ENCODE data around the gene PRR20G. TPM values are rescaled to one million over a fixed set of nuclear protein-coding genes. Genes with fewer than 3 reads are reported as not detected.

PRR20G gene
- total and polyA plus RNA-seq, 2 donors (not counting 3 experiments of a cell fraction or from before 2014, with no cell fraction given): not detected

- Histone ChIP-seq H2AFZ (ENCODE audit: low read depth, low read length) (no peak overlapping the region), H3K9me3 (replicated peaks; ENCODE audit: control insufficient read depth, insufficient read depth, low read length) (no peaks in the 10 kb centered on the region), H3K4me1 (ENCODE audit: control insufficient read depth, extremely low read depth, insufficient read depth, low read length) (no peaks in the 10 kb centered on the region), H3K36me3 (ENCODE audit: control insufficient read depth in 2 of 2, extremely low read depth in 1 of 2, insufficient read depth in 2 of 2, low read length in 2 of 2) (no peaks in the 10 kb centered on the region), H3K27me3 (ENCODE audit: control insufficient read depth in 2 of 2, insufficient read depth in 2 of 2, low read length in 2 of 2) (no peaks in the 10 kb centered on the region), H3K4me3 (replicated peaks in 1 of 3; ENCODE audit: insufficient read depth in 1 of 3, low read depth in 1 of 3, low read length in 3 of 3) (no peak overlapping the region), H3K9me1 (replicated peaks; ENCODE audit: control insufficient read depth, extremely low read depth, insufficient read depth, low read length) (no peaks in the 10 kb centered on the region), H3K4me2 (ENCODE audit: insufficient read depth, low read length) (no peak overlapping the region), H3K9ac (replicated peaks; ENCODE audit: extremely low read depth, insufficient read depth, low read length) (no peak overlapping the region), H3K27ac (ENCODE audit: insufficient read depth, low read depth, low read length) (no peak overlapping the region), H4K20me1 (replicated peaks; ENCODE audit: control insufficient read depth, extremely low read depth, insufficient read depth, low read length) (no peaks in the 10 kb centered on the region), H3K79me2 (ENCODE audit: control insufficient read depth, insufficient read depth, low read length) (no peaks in the 10 kb centered on the region)
- intact Hi-C loops (cut with micrococcal nuclease) (no loop called here), dilution Hi-C loops (cut with MboI; ENCODE audit: extremely low pct_ligation_motif_present, low sequenced_read_pairs) (no loop called here)
- no peak for FAIRE-seq
- no peak for DNase-seq (ENCODE audit: low read depth, low spot score)
- CTCF ChIA-PET: no interaction called here
- TF ChIP-seq CTCF (IDR thresholded peaks at IDR 0.05; ENCODE audit: extremely low read depth in 1 of 2, insufficient read depth in 1 of 2, low read depth in 1 of 2, low read length in 2 of 2) (no peak), MYC (IDR thresholded peaks at IDR 0.05; ENCODE audit: low read depth, low read length) (no peak), MAX (IDR thresholded peaks at IDR 0.05; ENCODE audit: insufficient read depth, insufficient read length) (no peak), GATA2 (IDR thresholded peaks at IDR 0.05; ENCODE audit: insufficient read depth, insufficient read length, low read depth, low read length) (no peak), POLR2AphosphoS5 (IDR thresholded peaks at IDR 0.05; ENCODE audit: insufficient read depth, low read depth, low read length) (no peak), JUN (IDR thresholded peaks at IDR 0.05; ENCODE audit: borderline replicate concordance, insufficient read depth, insufficient read length, low read depth) (no peak), POLR2A (IDR thresholded peaks at IDR 0.05; ENCODE audit: low read depth, low read length) (no peak), FOS (IDR thresholded peaks at IDR 0.05; ENCODE audit: borderline replicate concordance, insufficient read depth, low read length) (no peak), EZH2 (IDR thresholded peaks at IDR 0.05; ENCODE audit: borderline replicate concordance, low read depth, low read length, severe bottlenecking) (no peak)
- no TSS peak for BruUV-seq (replicated peaks)
- POLR2A ChIA-PET: no interaction called here
Measured at GRCh38 chr3:127286571-127287140, 1.2 kb downstream of the PRR20G start.
